Activated CD4-positive, alpha-beta memory T cell treated with anti-CD3 and anti-CD28 coated beads for 36 hours (primary cell): ENCODE measurements around the gene GRAMD2A. TPM values are rescaled to one million over a fixed set of nuclear protein-coding genes. Genes with fewer than 3 reads are reported as not detected.

Experiments
- CTCF ChIA-PET: fragments of 350-600 bp; sonication (Branson Sonifier 250); formaldehyde crosslinking; loops from one replicate; lab custom pipeline; 2021; ENCODE audit warnings: antibody characterized with exemption, inconsistent platforms; lab: Charles Lee
- POLR2A ChIA-PET: fragments of 350-600 bp; sonication (Branson Sonifier 250); formaldehyde crosslinking; loops from one replicate; lab custom pipeline; 2021; ENCODE audit warnings: antibody characterized with exemption; lab: Charles Lee
- DNase-seq: peaks from one replicate; pipeline ENCODE4 v3.0.0-alpha.2; 2020
- H3K27ac Mint-ChIP-seq: one replicate; pipeline ENCODE4 v1.8.0; 2021; ENCODE audit warnings: mixed read lengths
- H3K27me3 Mint-ChIP-seq: one replicate; pipeline ENCODE4 v1.8.0; 2021; ENCODE audit warnings: mixed read lengths
- H3K36me3 Mint-ChIP-seq: one replicate; pipeline ENCODE4 v1.8.0; 2021; ENCODE audit warnings: mixed read lengths
- H3K4me1 Mint-ChIP-seq: one replicate; pipeline ENCODE4 v1.8.0; 2021; ENCODE audit warnings: low read depth, mixed read lengths
- H3K4me3 Mint-ChIP-seq: one replicate; pipeline ENCODE4 v1.8.0; 2021; ENCODE audit warnings: mild to moderate bottlenecking, mixed read lengths
- H3K9me3 Mint-ChIP-seq: one replicate; pipeline ENCODE4 v1.8.0; 2021; ENCODE audit warnings: mixed read lengths
- intact Hi-C: fragments of 100-400 bp; cut with micrococcal nuclease; formaldehyde crosslinking; loops from one replicate; pipeline ENCODE4 v1.15.1; 2023
- total RNA-seq, 2 experiments: library from RNA; stranded (reverse); gene quantifications; one replicate each; pipeline ENCODE4 v1.2.3, GENCODE V29; 2021

The GRAMD2A gene
- not detected for total RNA-seq

DNA sequence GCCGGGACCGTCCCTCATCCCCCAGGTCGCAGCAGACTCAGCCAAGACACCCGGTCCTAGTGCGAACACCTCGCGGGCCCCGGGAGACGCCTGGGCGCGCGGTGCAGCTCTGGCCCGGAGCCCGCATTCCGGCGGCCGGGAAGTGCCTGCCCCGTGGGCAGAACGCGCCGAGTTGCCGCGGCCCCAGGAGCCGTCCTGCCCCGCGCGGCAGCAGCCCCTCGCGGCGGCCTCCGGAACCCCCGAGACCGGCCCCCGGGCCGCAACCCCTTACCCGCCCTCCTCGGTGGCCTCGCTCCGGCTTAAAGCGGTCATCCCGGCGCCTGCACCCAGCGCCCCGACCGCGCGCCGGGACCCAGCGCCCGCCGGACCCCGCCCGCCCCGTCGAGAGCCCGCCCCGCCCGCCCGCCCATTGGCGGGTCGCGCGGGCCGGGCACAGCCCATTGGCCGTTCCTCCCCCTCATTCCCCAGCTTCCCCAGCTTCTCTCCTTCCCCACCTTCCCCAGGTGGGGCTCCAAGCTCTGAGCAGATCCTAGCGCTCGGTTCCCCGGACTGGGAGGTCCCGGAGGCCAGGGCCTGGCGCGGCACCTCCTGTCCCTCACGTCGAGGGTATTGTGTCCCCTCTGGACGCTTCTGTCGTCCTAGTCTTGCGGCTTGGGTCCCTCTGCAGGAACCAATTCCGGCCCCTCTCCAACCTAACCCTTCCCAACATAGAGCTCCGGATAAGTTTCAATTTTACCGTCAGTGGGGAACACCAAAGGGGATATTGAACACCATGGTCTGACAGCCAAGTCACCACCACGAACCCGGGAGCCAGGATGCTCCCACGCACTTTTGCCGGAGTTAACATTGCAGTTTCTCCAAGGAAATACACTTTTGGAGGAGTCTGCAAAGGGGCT is at the start of gene GRAMD2A:
Gene GRAMD2A (minus strand): TSS at position 328 of the 896 bp plus-strand sequence.
- H3K4me3 Mint-ChIP-seq = peak within 1 kb of the TSS; percentile 55
- peak; percentile 46 for DNase-seq
- ChIA-PET CTCF (interaction anchor here (0.9 to 5.1 kb wide), 5 partner anchors 27 to 393 kb away, joined by 3 to 65 read pairs (median 5); no protein-coding TSS in a partner anchor), POLR2A (interaction anchor here (0.5 to 1.4 kb wide), 3 partner anchors 8 to 40 kb away, joined by 3 to 4 read pairs (median 3); no protein-coding TSS in a partner anchor)
- H3K9me3 Mint-ChIP-seq = no peaks in the 10 kb centered on the region
- peaks cover 11% of the 10 kb centered on the region for H3K27me3 Mint-ChIP-seq
- no peak within 1 kb of the TSS for H3K27ac Mint-ChIP-seq
- intact Hi-C loops = loop anchor here (2.0 kb wide), 1 partner anchor 75 kb away; the partner anchor contains the start of gene PARP6
- peaks cover 15% of the 10 kb centered on the region for H3K4me1 Mint-ChIP-seq
- H3K36me3 Mint-ChIP-seq = peaks cover 43% of the 10 kb centered on the region

DNA sequence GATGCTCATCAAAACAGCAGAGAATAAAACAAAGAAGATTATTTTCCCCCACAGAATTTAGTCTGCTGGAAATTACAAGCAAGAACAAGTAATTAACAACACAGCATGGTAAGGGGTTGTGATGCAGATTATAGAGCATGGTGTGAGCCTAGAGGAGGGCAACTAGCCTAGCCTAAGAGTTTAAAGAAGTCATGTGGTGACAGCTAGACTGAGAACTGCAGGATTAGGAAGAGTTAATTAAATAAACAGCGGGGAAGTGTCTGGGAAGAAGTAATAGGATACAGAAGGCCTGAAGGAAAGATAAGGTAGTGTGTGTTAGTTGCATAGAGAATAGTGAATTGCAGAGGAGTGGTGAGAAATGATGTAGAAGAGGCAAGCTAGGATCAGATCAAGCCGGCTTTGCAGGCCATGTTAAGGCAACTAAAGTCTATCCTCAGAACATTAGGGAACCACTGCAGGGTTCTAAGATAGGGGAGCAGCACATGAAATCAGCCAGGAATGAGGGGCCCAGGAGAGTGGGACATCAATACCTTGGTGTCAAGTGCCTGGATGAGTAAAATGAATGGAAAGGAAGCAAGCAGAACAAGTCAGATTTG is 45.3 kb upstream of the GRAMD2A start:
- DNase-seq = no peak
- Mint-ChIP-seq H3K4me1 (peaks cover 18% of the 10 kb centered on the region), H3K27ac (peak overlapping the region; percentile 40), H3K36me3 (peaks cover 22% of the 10 kb centered on the region), H3K27me3 (no peaks in the 10 kb centered on the region), H3K9me3 (no peaks in the 10 kb centered on the region), H3K4me3 (no peak overlapping the region)
- CTCF ChIA-PET = interaction anchor here (3.2 kb wide), 1 partner anchor 42 kb away, joined by 9 read pairs; no protein-coding TSS in a partner anchor
- intact Hi-C loops = no loop called here
- POLR2A ChIA-PET = interaction anchor here (1.1 kb wide), 1 partner anchor 11 kb away, joined by 4 read pairs; no protein-coding TSS in a partner anchor

DNA sequence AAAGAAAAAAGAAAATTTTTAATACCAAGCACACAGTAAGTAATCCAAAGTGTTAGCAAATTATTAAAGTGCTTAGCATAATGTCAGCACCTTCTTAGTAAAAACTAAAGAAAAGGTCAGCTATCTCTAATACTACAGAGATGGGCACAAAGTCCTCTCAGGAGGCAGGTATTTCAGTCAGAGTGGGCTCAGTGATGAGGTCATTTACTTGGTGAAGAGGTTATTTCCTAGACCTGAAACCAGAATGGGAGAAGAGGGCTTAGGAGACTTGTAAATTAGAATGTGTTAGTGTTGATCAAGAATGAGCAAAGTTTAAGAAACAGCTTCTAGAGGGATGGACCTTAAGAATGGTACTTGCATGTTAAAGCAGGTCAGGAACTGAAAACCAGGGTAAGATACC is 42.1 kb upstream of the GRAMD2A start:
- no peak overlapping the region for H3K4me3 Mint-ChIP-seq
- peaks cover 35% of the 10 kb centered on the region for H3K4me1 Mint-ChIP-seq
- CTCF ChIA-PET = interaction anchor here (6.2 kb wide), 1 partner anchor 13 kb away, joined by 58 read pairs; no protein-coding TSS in a partner anchor
- H3K27me3 Mint-ChIP-seq = peaks cover 2% of the 10 kb centered on the region
- POLR2A ChIA-PET = interaction anchor here (1.2 to 5.5 kb wide), 3 partner anchors 9 to 137 kb away, joined by 3 to 77 read pairs (median 19); partner anchors contain the start of genes HEXA and PKM
- no peaks in the 10 kb centered on the region for H3K9me3 Mint-ChIP-seq
- no peak for DNase-seq
- no peak overlapping the region for H3K27ac Mint-ChIP-seq
- intact Hi-C loops = loop anchor here (10.0 kb wide), 1 partner anchor 545 kb away; the partner anchor contains the start of gene ADPGK
- H3K36me3 Mint-ChIP-seq = peaks cover 17% of the 10 kb centered on the region

DNA sequence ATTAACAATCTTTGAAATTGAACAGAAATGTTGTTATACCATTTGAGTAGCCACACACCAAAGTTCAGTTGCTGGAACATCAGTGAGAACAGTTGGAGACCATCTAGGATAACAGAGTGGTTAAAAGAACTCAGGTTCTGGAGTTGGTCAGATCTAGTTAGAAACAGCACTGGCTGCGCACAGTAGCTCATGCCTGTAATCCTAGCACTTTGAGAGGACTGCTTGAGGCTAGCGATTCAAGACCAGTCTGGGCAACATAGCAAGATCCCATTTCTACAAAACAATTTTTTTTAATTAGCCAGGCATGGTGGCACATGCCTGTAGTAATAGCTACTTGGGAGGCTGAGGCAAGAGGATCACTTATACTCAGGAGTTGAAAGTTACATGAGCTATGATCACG is 41.0 kb upstream of the GRAMD2A start:
- no peak overlapping the region for H3K4me3 Mint-ChIP-seq
- H3K36me3 Mint-ChIP-seq = peaks cover 17% of the 10 kb centered on the region
- ChIA-PET CTCF (interaction anchor here (6.2 kb wide), 1 partner anchor 12 kb away, joined by 58 read pairs; no protein-coding TSS in a partner anchor), POLR2A (interaction anchor here (0.9 to 5.5 kb wide), 5 partner anchors 8 to 138 kb away, joined by 3 to 77 read pairs (median 3); partner anchors contain the start of genes HEXA and PKM)
- H3K9me3 Mint-ChIP-seq = no peaks in the 10 kb centered on the region
- peaks cover 2% of the 10 kb centered on the region for H3K27me3 Mint-ChIP-seq
- no peak overlapping the region for H3K27ac Mint-ChIP-seq
- peaks cover 38% of the 10 kb centered on the region for H3K4me1 Mint-ChIP-seq
- intact Hi-C loops = loop anchor here (10.0 kb wide), 1 partner anchor 546 kb away; the partner anchor contains the start of gene ADPGK
- no peak for DNase-seq

DNA sequence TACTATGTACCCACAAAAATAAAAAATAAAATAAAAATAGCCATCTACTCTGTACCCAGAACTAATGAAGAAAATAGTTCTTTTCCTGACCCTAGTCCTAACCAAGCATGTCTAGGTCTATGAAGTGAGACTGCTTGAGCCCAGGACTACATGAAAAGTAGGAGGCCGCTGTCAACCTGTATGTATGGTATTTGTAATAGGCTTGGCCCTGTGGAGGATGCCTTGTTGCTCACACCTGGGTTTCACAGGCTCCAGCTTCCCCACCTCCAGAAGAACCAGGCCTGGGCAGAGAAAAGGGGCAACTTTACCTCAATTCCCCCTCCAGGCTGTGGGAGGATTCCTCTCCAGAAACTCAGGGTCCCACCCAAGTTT is 40.3 kb upstream of the GRAMD2A start:
- CTCF ChIA-PET = interaction anchor here (1.0 to 6.2 kb wide), 3 partner anchors 11 to 47 kb away, joined by 3 to 58 read pairs (median 4); no protein-coding TSS in a partner anchor
- no peak for DNase-seq
- Mint-ChIP-seq H3K27ac (peak overlapping the region; percentile 90), H3K4me1 (peaks cover 35% of the 10 kb centered on the region), H3K27me3 (peaks cover 2% of the 10 kb centered on the region), H3K36me3 (peaks cover 17% of the 10 kb centered on the region), H3K9me3 (no peaks in the 10 kb centered on the region), H3K4me3 (no peak overlapping the region)
- POLR2A ChIA-PET = interaction anchor here (1.0 to 5.5 kb wide), 5 partner anchors 11 to 39 kb away, joined by 3 to 77 read pairs (median 4); no protein-coding TSS in a partner anchor
- intact Hi-C loops = loop anchor here (1.0 to 10.0 kb wide), 3 partner anchors 10 to 547 kb away; partner anchors contain the start of gene ADPGK

DNA sequence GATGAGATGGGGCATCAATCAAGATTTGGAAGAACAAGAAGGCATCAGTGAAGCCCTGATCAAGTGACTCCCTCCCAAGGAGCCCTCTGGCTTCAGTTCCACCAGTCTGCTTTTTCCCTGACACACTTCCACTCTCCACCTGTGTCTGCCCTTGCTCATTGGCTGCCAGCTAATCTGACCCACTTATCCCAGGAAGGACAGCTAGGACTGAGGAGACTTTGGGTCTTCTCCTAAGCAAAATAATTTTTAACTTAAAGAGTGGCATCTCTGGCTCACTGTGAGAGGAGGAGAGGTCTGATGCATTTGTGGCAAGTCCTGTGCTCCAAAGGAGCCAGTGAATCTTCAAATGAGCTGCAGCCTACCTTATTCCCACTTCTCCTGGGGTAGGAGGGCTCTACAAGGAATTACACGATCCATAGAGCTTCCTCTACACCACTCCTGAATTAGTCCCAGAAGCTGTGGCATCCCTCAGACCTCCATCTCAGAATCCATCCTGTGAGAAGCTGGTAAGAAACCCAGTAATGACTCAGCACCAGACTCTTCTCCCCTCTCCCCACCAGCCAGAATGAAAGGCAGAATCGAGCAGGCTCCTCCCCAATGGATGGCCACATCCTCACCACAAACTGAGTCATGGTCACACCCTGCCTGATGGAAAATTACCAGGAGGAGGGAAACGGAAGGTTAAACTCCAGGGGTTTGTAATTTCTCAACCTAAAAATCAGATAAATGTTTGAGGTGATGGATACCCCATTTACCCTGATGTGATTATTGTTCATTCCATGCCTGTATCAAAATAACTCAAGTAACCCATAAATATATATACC is 39.7 kb upstream of the GRAMD2A start:
- Mint-ChIP-seq H3K36me3 (peaks cover 14% of the 10 kb centered on the region), H3K4me1 (peaks cover 39% of the 10 kb centered on the region), H3K9me3 (no peaks in the 10 kb centered on the region), H3K27me3 (peaks cover 2% of the 10 kb centered on the region), H3K27ac (peak overlapping the region; percentile 90), H3K4me3 (peak overlapping the region; percentile 72)
- DNase-seq = peak; percentile 91
- ChIA-PET CTCF (interaction anchor here (1.0 to 6.2 kb wide), 3 partner anchors 11 to 48 kb away, joined by 3 to 58 read pairs (median 4); no protein-coding TSS in a partner anchor), POLR2A (interaction anchor here (1.0 to 5.5 kb wide), 5 partner anchors 10 to 39 kb away, joined by 3 to 77 read pairs (median 4); no protein-coding TSS in a partner anchor)
- intact Hi-C loops = loop anchor here (1.0 to 10.0 kb wide), 3 partner anchors 9 to 548 kb away; partner anchors contain the start of gene ADPGK

DNA sequence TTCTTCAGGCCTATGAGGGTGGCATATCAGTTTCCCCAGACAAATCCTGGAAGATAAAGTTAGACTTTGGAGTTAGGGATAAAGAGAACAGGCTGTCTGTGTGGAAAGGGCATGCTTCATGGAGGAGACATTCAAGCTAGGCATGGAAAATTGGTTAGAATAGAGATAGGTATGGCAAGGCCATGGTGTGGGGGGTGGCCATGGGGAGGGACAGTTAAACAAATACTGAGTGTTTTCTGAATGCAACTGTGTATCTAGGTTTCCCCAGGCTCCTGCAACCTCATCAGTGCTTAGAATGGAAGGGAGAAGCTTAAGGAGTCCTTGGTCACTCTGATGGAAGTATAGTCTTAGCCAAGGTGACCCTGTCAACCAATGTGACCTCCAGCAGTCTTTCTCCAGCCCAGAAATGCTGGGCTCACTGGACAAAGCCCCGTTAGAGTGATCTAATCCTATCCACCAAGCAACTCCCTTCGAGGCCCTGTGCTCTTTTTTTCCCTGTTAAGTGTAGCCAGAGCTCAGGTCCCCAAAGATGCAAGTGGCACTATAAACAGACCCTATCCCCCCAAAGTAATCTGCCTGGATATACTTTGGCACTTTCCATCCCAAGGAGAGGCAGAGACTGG is 38.9 kb upstream of the GRAMD2A start:
- peaks cover 10% of the 10 kb centered on the region for H3K36me3 Mint-ChIP-seq
- H3K9me3 Mint-ChIP-seq = no peaks in the 10 kb centered on the region
- POLR2A ChIA-PET = interaction anchor here (1.3 to 5.5 kb wide), 2 partner anchors 9 to 28 kb away, joined by 4 to 77 read pairs; no protein-coding TSS in a partner anchor
- CTCF ChIA-PET = interaction anchor here (1.1 to 6.2 kb wide), 2 partner anchors 10 to 14 kb away, joined by 3 to 58 read pairs; no protein-coding TSS in a partner anchor
- intact Hi-C loops = loop anchor here (1.0 to 10.0 kb wide), 3 partner anchors 8 to 548 kb away; partner anchors contain the start of gene ADPGK
- H3K27ac Mint-ChIP-seq = peak overlapping the region; percentile 90
- DNase-seq = no peak
- H3K27me3 Mint-ChIP-seq = peaks cover 2% of the 10 kb centered on the region
- peak overlapping the region; percentile 72 for H3K4me3 Mint-ChIP-seq
- H3K4me1 Mint-ChIP-seq = peaks cover 42% of the 10 kb centered on the region

DNA sequence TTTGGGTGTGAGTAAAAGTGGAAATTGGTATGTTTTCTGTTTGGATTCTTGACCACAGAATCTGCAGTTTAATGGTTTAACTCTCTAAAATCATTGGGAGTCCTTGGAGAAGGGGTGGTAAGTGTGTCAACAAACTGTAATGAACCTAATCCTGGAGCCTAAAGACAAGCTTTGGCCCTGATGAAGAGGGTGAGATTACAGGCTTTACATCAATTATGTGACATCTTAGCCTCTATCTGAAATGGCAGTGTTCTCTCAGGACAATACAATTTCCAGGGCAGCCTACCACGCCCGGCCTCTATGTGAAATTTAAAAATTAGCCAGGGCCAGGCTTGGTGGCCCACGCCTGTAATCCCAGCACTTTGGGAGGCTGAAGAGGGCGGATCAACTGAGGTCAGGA is 37.7 kb upstream of the GRAMD2A start:
- Mint-ChIP-seq H3K9me3 (no peaks in the 10 kb centered on the region), H3K4me1 (peaks cover 42% of the 10 kb centered on the region), H3K4me3 (no peak overlapping the region), H3K27ac (no peak overlapping the region), H3K27me3 (peaks cover 2% of the 10 kb centered on the region), H3K36me3 (peaks cover 9% of the 10 kb centered on the region)
- intact Hi-C loops = loop anchor here (10.0 kb wide), 1 partner anchor 550 kb away; the partner anchor contains the start of gene ADPGK
- no peak for DNase-seq
- POLR2A ChIA-PET = no interaction called here
- CTCF ChIA-PET = interaction anchor here (6.2 kb wide), 1 partner anchor 9 kb away, joined by 58 read pairs; no protein-coding TSS in a partner anchor

DNA sequence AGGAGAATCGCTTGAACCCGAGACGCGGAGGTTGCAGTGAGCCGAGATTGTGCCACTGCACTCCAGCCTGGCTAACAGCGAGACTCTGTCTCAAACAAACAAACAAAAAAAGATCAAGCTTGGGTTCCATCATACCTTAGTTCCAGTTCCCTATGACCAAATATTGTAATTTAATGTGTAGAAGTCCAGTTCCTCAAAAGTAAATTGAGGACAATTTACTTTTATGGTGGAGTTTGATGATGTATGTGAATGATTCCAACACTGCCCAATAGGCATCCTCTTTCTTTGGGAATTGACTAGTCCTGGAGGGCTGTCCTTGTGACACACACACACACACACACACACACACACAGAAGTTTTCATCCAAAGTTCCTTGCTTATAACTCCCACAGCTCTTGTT is 36.2 kb upstream of the GRAMD2A start:
- peaks cover 34% of the 10 kb centered on the region for H3K4me1 Mint-ChIP-seq
- intact Hi-C loops = loop anchor here (10.0 kb wide), 1 partner anchor 551 kb away; the partner anchor contains the start of gene ADPGK
- POLR2A ChIA-PET = no interaction called here
- H3K9me3 Mint-ChIP-seq = no peaks in the 10 kb centered on the region
- no peak for DNase-seq
- H3K36me3 Mint-ChIP-seq = peaks cover 19% of the 10 kb centered on the region
- peaks cover 2% of the 10 kb centered on the region for H3K27me3 Mint-ChIP-seq
- no peak overlapping the region for H3K27ac Mint-ChIP-seq
- H3K4me3 Mint-ChIP-seq = no peak overlapping the region
- CTCF ChIA-PET = no interaction called here
